Chondrocyte (in vitro differentiated cells): ENCODE measurements around the gene RRAGC. TPM values are rescaled to one million over a fixed set of nuclear protein-coding genes. Genes with fewer than 3 reads are reported as not detected.

Experiments used
- DNase-seq: peaks from one replicate; pipeline ENCODE4 v3.0.0; 2021; ENCODE audit warnings: mixed read lengths, low spot score
- H3K27ac Mint-ChIP-seq: one replicate; pipeline ENCODE4 v1.8.0; 2021; ENCODE audit warnings: mild to moderate bottlenecking, moderate library complexity, mixed read lengths; ENCODE audit not compliant: unreplicated experiment
- H3K27me3 Mint-ChIP-seq: 2 replicates; pipeline ENCODE4 v1.8.0; 2021; ENCODE audit warnings: low read depth, mixed read lengths
- H3K36me3 Mint-ChIP-seq: 2 replicates; pipeline ENCODE4 v1.8.0; 2021; ENCODE audit warnings: low read depth, mixed read lengths
- H3K4me1 Mint-ChIP-seq: 2 replicates; pipeline ENCODE4 v1.8.0; 2021; ENCODE audit warnings: low read depth, mild to moderate bottlenecking, mixed read lengths
- H3K4me3 Mint-ChIP-seq: one replicate; pipeline ENCODE4 v1.8.0; 2021; ENCODE audit warnings: mild to moderate bottlenecking, moderate library complexity, mixed read lengths; ENCODE audit not compliant: unreplicated experiment
- H3K9me3 Mint-ChIP-seq: 2 replicates; pipeline ENCODE4 v1.8.0; 2021; ENCODE audit warnings: low read depth, mixed read lengths
- total RNA-seq: library from RNA; stranded (reverse); gene quantifications from 3 replicates; pipeline ENCODE4 v1.2.1, GENCODE V29; 2021
- TF ChIP-seq, protein P1 (sequence below): fragments of 200-600 bp; sonication (generic); IDR thresholded peaks from 2 replicates; pipeline ENCODE4 v1.5.0; 2021; ENCODE audit warnings: antibody characterized with exemption, mild to moderate bottlenecking, moderate library complexity

Gene RRAGC
- total RNA-seq, 1 donor from 2014 or later = 71.7 TPM

DNA sequence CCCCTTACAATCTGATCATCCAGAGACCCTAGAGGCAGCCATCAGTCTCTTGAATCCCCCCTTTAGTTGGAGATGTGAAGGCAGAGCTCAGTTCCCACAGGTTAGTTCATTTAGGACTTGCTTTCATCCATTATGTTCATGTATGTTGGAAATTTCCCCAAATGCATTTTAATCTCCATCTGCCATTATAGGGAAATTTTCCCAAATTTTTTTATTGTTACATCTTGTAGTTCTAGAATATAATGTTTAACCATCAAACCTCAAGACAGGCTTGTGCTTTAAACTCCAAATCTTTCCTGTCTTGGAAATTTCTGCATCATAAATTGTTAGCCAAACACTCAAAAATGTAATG lies 68.4 kb downstream of the RRAGC start:
- TF ChIP-seq, protein P1, sequence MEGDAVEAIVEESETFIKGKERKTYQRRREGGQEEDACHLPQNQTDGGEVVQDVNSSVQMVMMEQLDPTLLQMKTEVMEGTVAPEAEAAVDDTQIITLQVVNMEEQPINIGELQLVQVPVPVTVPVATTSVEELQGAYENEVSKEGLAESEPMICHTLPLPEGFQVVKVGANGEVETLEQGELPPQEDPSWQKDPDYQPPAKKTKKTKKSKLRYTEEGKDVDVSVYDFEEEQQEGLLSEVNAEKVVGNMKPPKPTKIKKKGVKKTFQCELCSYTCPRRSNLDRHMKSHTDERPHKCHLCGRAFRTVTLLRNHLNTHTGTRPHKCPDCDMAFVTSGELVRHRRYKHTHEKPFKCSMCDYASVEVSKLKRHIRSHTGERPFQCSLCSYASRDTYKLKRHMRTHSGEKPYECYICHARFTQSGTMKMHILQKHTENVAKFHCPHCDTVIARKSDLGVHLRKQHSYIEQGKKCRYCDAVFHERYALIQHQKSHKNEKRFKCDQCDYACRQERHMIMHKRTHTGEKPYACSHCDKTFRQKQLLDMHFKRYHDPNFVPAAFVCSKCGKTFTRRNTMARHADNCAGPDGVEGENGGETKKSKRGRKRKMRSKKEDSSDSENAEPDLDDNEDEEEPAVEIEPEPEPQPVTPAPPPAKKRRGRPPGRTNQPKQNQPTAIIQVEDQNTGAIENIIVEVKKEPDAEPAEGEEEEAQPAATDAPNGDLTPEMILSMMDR = no peak
- H3K9me3 Mint-ChIP-seq = peaks cover 21% of the 10 kb centered on the region
- peaks cover 2% of the 10 kb centered on the region for H3K36me3 Mint-ChIP-seq
- peaks cover 40% of the 10 kb centered on the region for H3K27me3 Mint-ChIP-seq
- peaks cover 12% of the 10 kb centered on the region for H3K4me1 Mint-ChIP-seq
- no peak overlapping the region for H3K4me3 Mint-ChIP-seq
- no peak overlapping the region for H3K27ac Mint-ChIP-seq
- DNase-seq = no peak

DNA sequence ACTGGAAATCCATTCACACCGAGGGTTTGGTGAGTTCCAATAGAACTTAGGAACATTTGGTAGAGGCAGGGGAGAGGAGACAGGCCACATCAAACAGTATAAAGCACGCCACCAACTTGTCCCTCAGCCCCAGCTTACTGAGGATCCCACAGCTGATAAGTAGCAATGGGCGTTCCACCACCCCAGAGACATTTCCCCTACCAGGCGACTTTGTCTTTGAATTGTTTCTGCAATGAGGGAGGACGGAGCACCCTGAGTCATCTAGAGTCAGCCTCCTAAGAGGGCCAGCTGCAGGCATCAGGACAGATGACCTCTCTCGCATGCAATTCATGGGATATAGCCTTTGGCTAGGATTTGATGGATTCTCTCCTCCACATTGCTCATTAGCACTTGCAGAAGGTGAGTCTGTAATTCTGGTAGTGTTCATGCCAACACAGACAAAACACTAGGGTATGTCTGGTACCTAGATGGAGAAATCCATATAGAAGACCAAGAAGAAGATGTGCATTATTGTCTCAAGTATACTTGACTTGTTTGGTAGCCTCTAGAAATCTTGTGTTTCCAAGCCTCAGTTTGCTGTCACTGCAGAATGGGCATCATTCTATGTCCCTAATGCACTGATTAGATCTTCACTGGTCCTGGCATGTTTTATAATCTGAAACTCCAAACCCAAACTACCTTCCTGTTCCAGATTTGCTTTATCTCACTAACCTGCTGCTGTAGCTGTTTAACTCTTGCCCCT lies 69.0 kb downstream of the RRAGC start:
- H3K4me3 Mint-ChIP-seq = no peak overlapping the region
- peaks cover 2% of the 10 kb centered on the region for H3K36me3 Mint-ChIP-seq

DNA sequence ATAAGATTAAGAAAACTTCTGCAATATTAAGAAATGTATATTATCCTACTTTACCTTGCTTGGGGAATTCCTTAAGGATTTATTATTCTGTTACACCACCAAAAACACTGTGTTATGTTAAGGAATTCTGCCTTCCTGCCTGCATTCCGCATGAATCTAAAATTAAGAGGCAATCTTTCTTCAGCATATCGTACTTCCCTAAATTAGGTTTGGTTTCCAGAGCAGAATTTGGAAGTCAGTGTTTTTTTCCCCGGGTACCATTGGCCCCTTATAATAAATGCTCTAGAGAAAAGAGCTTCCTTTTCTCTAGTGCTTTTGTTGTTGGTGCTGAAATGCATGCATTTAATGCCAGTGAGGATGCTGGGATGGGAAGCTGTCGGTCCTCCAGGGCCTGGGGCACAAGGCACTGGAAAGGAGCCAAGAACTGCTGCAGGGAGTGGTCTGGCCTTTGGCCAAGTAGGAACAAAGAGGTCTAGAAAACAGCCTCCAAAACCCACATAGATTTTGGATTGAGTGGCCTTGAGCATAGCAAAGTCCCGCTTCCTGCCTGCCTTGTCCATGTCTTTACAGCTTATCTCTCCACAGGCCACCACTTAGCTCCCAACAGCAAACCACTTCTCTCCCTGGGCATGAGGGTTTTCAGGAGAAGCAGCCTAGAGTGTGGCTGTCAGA lies 69.9 kb downstream of the RRAGC start:
- DNase-seq = no peak
- Mint-ChIP-seq H3K27me3 (peaks cover 40% of the 10 kb centered on the region), H3K4me3 (no peak overlapping the region), H3K9me3 (peaks cover 15% of the 10 kb centered on the region), H3K27ac (no peak overlapping the region), H3K36me3 (peaks cover 2% of the 10 kb centered on the region), H3K4me1 (peaks cover 12% of the 10 kb centered on the region)
- TF ChIP-seq, protein P1 = no peak

More for the DNA sequence above, 69.0 kb downstream of the RRAGC start:
- Mint-ChIP-seq H3K27me3 (peaks cover 43% of the 10 kb centered on the region), H3K4me1 (peaks cover 12% of the 10 kb centered on the region), H3K9me3 (peaks cover 17% of the 10 kb centered on the region), H3K27ac (no peak overlapping the region)
- no peak for DNase-seq
- TF ChIP-seq, protein P1 = no peak

DNA sequence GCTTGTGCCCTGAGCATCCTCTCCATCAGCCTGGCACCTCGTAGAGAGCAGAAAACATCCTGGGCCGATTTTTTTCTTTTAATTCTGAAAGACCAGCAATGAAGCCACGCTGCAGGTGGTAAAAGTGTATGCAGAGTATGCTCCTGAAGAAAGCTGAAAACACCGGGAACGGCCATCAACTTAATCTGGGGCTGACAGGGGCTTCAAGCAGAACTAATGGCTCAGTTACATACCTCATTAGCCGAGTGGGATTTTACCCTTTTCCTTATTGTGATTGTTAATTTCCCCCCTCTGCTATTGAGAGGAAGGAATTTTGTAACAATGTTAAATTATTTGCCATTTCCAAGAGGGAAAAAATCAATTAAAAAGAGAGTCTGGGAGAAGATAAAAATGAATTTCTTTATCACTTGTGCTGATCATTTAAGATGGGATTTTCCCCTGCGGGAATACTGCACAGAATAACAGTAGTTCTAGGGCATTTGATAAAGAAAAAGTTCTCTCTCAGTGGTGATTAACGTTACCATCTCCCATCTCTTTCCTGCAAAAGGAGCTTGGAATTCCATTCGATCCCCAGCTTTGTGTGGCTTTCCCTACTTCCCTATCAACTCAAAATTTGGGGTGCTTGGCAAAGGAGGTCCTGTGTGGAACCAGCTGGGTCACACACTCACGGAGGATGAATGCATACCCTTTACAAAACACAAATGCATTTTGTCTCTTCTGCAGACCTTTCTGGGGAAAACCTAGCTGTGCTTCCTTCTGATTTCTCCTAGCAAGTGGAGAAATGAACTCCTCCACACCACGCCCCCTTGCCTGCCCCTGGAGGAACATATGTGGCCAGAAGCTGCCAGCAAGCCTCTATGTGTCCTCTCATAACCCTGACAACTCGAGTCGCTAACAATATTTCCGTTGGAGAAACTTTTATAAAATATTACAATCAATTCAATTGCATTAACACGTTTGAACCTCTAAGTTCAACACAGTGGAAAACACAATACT lies 70.9 kb downstream of the RRAGC start:
- H3K4me1 Mint-ChIP-seq = peaks cover 16% of the 10 kb centered on the region
- no peaks in the 10 kb centered on the region for H3K36me3 Mint-ChIP-seq
- H3K27ac Mint-ChIP-seq = no peak overlapping the region
- DNase-seq = no peak
- H3K4me3 Mint-ChIP-seq = no peak overlapping the region
- peaks cover 8% of the 10 kb centered on the region for H3K9me3 Mint-ChIP-seq
- peaks cover 39% of the 10 kb centered on the region for H3K27me3 Mint-ChIP-seq
- TF ChIP-seq, protein P1 = no peak

Other genes with a start within 250 kb of the RRAGC start
- 6.1 to 13.7 TPM (median 6.1 TPM) in 3 replicates for gene MYCBP, start 13.6 kb upstream of the RRAGC start, total RNA-seq
- gene GJA9, start 21.8 kb upstream of the RRAGC start, total RNA-seq = not detected in 3 replicates
- gene RHBDL2, start 82.1 kb upstream of the RRAGC start, total RNA-seq = not detected in 3 replicates
- 39.3 to 55.2 TPM (median 51.9 TPM) in 3 replicates for gene AKIRIN1, start 131.5 kb upstream of the RRAGC start, total RNA-seq
- gene NDUFS5, start 166.6 kb upstream of the RRAGC start, total RNA-seq = 148 to 181 TPM (median 149 TPM) in 3 replicates